IPS-NIHi11 (cell line): ENCODE data around the gene TRAPPC2L.

Experiments
- DNase-seq: peaks from one replicate; pipeline ENCODE4 v3.0.0; 2012; ENCODE audit warnings: mixed read lengths, low spot score

The TRAPPC2L gene

GRCh38 chr16:88910284-88911135 lies 53.6 kb downstream of the TRAPPC2L start:
- DNase-seq, result no peak

GRCh38 chr16:88911136-88911945 lies 54.4 kb downstream of the TRAPPC2L start:
- DNase-seq, result no peak

GRCh38 chr16:88911946-88912310 lies 55.0 kb downstream of the TRAPPC2L start:
- DNase-seq, result no peak
